ENCODE measurements around the gene QKI. TPM values are rescaled to one million over a fixed set of nuclear protein-coding genes. Genes with fewer than 3 reads are reported as not detected.

The QKI gene
- total RNA-seq, 2 donors from 2014 or later = 116 to 138 TPM

DNA sequence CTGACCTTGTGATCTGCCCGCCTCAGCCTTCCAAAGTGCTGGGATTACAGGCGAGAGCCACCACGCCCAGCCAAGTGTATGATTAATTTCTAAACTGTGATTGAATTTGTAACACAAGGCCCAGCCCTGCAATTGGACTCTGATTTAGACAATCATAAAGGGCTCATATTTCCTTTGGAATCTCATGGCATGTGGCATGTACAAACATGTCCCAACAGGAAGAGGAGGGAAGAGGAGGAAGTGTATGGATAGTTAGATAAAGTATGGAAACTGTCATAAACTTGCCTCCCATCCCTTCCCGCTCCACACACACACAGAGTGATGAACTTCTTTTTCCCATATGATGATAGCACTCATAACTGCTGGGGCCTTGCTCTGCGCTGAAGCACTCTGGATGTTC is 27.2 kb upstream of the QKI start:
- intact Hi-C loops (cut with DNase I) = no loop called here
- DNase-seq (ENCODE audit: low spot score) = no peak

DNA sequence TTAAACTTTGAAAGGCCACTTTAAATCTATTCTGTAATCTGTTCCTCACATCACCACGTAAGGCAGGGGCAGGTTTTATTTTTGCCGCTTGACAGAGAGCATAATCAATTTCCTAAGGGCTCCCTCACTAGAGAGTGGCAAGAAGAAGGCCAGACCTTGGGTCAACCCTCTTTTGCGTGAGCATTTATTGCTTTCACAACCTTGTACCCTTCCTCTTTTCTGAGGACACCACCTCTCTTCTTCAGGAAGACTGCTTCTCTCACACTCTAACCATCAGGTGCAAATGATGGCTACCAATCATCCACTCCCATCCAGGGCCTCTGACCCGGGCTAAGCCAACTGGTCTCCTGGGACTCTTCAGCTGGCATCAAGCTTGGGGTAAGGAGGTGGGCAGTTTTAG is 25.2 kb upstream of the QKI start:
- intact Hi-C loops (cut with DNase I) = no loop called here
- DNase-seq (ENCODE audit: low spot score) = no peak

DNA sequence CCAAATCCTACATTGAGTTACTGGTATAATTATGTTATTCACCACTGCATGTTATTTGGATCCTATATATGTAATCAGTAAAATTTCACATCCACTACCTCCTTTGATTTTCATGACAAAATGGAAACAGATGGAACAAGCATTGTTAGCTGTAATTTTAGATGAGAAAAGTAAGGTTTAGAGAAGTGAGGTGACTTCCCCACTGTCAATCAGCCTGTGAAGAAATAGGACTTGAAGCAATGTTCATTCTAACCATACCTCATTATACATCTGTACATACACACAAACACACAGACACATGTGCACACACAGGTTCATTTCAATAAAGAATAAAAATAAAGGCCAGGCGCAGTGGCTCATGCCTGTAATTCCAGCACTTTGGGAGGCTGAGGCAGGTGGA is 23.7 kb upstream of the QKI start:
- intact Hi-C loops (cut with DNase I) = loop anchor here in 1 of 2 donors (10.0 kb wide), 1 partner anchor 206 kb away; no protein-coding TSS in a partner anchor
- DNase-seq (ENCODE audit: low spot score) = no peak

DNA sequence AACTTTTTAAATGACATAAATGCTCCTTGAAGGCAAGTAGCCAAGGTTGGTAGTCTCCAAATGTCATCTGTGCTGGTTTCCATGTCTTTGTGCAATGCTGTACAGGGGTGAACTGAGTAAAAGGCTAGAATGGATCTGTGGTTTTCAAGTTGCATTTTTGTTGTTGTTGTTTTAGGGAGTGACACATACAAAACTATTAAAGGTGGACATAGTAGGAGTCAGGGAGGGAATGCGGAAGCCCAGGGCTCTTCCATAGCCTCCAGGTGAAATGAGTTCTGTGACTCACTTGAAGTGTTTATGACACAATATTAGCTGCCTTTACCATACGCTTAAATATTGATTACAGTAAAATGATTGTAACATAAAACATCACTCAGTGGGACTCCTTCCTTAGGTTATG is 22.5 kb upstream of the QKI start:
- no peak for DNase-seq (ENCODE audit: low spot score)
- intact Hi-C loops (cut with DNase I) = loop anchor here in 1 of 2 donors (10.0 kb wide), 1 partner anchor 207 kb away; no protein-coding TSS in a partner anchor

DNA sequence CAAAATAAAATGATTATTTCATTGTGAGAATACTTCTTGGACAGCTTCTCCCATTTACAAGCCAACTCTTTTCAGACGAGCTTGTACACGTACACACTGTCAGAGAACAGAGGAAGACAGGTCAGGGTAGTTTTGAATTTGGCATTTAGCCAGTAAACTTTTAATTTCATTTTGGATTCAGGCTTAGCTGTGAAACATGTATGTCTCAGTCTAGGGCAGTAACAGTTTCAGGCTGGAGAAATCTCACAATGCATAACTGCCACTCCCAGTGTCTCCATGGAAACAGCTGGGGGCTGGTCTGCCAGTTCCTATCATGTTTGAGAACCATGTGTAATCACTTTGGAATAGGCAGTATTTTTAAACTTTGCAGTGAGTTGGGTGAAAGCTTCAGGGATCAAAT is 22.0 kb upstream of the QKI start:
- no peak for DNase-seq (ENCODE audit: low spot score)
- intact Hi-C loops (cut with DNase I) = loop anchor here in 1 of 2 donors (10.0 kb wide), 1 partner anchor 208 kb away; no protein-coding TSS in a partner anchor

DNA sequence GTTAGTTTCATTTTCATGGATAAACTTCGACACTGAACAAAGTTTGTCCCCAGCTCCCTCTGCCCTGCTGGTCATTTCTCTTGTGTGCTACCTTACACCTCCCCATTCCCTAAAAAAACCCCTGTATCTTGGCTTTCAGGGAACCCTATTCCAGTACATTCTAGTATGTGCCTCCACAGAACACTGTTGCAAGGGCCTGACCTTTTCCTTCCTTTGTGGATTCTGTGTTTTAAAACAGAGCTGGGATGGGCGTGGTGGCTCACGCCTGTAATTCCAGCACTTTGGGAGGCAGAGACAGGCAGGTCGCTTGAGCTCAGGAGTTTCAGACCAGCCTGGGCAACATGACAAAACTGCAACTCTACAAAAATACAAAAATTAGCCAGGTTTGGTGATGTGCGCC is 20.6 kb upstream of the QKI start:
- no peak for DNase-seq (ENCODE audit: low spot score)
- intact Hi-C loops (cut with DNase I) = loop anchor here in 1 of 2 donors (10.0 kb wide), 1 partner anchor 209 kb away; no protein-coding TSS in a partner anchor

DNA sequence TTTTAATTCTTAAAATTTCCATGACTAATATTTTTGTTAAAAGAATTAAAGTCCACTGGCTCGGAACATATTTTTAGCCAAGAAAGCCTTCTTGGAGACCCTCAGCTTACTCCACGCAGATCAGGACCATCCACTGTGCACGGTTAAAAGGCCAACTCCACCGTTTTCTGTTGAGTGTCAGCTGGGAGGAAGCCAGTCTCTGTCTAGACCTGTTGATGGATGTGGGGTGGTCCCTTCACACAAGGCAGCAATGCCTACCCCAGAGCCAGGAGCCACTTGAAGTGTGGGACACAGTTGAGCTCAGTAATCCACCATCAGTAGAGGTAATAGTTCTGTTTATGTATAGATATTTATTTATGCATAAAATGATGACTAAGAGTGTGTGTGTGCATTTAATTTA is 19.9 kb upstream of the QKI start:
- intact Hi-C loops (cut with DNase I) = loop anchor here in 1 of 2 donors (10.0 kb wide), 1 partner anchor 210 kb away; no protein-coding TSS in a partner anchor
- DNase-seq (ENCODE audit: low spot score) = no peak

DNA sequence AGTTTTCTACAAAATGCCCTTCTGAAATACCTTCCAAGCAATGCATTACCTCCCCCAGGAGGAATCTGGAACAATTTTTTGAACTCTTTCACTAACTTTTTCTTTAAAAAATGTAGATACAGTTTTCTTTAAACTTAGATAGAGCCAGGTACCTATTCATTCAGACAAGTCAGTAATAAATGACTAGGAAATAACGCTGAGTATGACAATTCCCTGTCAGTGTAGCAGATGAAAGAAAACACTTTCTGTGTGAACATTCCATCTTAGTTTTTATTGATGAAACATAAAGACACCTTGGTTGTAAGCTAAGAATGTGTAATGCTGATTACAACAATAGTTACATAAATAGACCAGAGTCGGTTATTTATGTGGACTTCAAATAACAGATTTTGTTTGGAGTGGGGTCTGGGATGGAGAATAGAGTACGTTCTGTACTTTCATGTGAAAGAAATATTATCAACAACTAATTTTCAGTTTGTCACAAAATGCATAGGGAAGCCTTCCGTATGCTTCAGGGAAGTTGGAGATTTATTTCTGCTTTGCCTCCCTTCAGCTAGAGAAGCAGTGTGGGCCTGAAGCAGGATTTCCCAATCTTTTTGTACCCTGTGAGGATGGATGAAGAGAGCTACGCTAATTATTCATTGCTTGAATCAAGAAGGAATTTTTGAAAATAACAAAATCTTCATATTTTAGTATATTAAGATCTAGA is 19.2 kb upstream of the QKI start:
- no peak for DNase-seq (ENCODE audit: low spot score)
- intact Hi-C loops (cut with DNase I) = loop anchor here in 1 of 2 donors (10.0 kb wide), 1 partner anchor 210 kb away; no protein-coding TSS in a partner anchor

DNA sequence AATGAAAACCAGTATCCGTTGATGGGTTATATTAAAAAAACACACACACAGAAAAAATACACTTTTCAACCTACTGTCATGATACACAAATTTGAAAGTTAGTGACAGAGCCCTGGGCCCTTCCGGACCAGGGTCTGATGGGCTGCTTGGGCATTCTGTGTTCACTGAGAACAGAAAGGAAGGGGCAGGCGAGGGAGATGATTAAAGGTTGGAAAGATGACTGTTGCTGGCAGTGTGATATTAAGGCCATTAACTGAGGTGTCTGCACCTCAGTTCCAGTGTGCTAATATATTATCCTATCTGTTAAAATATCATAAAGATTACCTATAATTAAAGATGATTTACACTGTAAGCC is 18.7 kb upstream of the QKI start:
- intact Hi-C loops (cut with DNase I) = loop anchor here in 1 of 2 donors (10.0 kb wide), 1 partner anchor 211 kb away; no protein-coding TSS in a partner anchor
- no peak for DNase-seq (ENCODE audit: low spot score)

DNA sequence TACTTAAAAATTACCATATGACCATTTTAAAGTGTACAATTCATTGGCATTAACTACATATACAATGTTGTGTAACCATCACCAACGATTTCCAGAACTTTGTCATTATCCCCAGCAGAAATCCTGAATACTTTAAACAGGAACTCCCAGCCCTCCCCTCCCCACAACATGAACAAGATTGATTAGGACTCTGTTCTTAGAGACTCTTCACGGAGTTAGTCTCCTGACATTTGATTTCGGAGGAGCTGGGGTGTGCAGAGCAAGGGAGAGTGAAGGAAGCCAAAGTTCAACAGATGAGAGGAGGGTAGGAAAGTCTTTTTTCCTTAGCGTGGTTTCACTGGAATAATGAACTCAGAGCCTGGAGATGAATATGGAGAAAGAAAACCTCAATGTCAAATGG is 17.2 kb upstream of the QKI start:
- intact Hi-C loops (cut with DNase I) = loop anchor here in 1 of 2 donors (10.0 kb wide), 1 partner anchor 213 kb away; no protein-coding TSS in a partner anchor
- DNase-seq (ENCODE audit: low spot score) = no peak

DNA sequence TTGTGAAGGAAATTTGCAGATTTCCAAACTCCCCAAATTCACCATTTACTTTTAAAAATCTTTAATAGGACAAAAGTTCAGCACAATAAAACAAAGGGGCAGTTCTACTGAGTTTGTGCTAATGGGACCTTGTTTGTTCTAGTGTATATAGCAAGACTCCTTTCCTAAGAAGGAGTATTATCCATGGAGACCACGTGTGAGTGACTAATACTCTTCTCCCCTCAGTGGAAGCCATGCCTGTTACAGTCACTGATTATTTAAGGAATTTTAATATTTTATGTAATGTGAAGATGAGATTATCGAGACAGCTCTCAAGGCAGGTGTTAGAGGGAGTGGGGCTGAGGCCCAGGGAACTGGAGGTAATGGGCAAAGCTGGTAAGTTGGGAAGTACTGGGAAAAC is 16.4 kb upstream of the QKI start:
- intact Hi-C loops (cut with DNase I) = loop anchor here in 1 of 2 donors (10.0 kb wide), 1 partner anchor 213 kb away; no protein-coding TSS in a partner anchor
- no peak for DNase-seq (ENCODE audit: low spot score)

DNA sequence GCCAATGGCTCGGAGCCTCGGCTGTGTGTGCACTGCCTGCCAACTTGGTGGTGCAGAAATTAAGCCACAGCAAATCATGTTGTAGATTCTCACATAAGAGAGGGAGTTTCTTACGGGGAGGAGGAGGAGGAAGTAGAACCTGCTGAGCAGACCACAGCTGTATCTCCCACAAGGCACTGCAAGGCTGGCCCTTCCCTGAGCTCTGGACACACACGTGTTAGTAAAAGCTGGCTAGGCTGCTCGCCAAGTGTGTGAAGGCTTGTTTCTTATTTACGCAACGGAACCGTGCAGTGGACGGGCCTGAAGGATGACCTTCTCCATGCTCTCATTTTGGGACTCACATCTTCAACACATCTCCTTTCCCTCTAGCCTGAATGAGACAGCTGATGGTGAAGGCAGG is 15.7 kb upstream of the QKI start:
- peak; percentile 88 for DNase-seq (ENCODE audit: low spot score)

DNA sequence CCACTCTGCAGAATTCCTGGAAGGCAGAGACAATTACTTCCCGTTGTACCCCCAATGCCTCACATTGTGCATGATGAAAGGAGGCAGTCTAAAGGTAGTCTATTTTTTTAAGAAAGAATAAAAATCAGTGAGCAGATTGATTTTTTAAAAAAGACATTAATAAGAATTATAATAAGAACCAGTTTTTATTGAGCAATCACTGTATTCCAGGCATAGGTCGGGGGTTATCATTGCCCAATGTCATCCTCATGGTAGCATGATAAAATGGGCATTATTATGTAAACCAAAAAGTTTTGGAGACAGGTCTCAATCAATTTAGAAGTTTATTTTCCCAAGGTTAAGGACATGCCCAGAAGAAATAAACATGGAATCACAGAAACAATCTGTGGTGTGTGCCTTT is 14.0 kb upstream of the QKI start:
- DNase-seq (ENCODE audit: low spot score) = no peak
- intact Hi-C loops (cut with DNase I) = no loop called here

More for the DNA sequence above, 15.7 kb upstream of the QKI start:
- intact Hi-C loops (cut with DNase I) = loop anchor here in 1 of 2 donors (10.0 kb wide), 1 partner anchor 214 kb away; no protein-coding TSS in a partner anchor

DNA sequence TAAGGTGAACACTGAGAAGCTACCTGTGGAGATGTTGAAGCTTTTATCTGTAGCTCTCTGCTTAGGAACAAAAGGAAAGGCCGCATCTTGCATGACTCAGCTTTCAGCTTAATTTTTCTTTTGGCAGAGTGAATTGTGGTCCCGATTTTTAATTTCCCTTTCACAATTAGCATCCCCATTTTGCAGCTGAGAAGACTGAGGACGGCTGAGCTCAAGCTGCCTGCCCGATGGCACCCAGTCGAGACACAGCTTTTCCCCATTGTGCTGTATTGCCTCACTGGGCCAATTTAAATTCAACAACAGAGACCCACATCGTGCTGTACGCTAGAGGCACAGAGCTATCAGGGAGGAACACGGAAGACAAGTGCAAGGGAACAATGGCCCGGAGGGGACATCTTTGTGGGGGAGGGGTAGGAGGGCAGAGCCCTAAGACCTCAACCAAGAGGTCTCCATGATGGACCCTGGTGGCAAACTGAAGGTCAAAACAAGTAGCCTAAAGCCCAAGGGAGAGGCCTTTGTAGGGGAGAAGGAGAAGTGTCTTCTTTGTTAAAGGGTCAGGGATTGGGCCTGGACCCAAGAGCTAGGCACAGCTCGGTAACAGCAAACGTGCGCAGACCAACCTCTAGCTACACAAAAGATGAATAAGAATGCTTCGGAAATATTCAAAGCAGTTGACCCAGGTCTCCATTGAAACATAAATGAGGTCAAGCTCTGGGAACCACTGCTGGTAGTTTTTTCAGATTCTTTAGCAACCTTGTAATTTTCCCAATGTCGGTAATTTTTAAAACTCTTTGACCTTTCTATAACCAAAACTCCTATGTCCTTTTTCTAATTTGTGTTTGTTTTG is 13.3 kb upstream of the QKI start:
- intact Hi-C loops (cut with DNase I) = no loop called here
- no peak for DNase-seq (ENCODE audit: low spot score)

DNA sequence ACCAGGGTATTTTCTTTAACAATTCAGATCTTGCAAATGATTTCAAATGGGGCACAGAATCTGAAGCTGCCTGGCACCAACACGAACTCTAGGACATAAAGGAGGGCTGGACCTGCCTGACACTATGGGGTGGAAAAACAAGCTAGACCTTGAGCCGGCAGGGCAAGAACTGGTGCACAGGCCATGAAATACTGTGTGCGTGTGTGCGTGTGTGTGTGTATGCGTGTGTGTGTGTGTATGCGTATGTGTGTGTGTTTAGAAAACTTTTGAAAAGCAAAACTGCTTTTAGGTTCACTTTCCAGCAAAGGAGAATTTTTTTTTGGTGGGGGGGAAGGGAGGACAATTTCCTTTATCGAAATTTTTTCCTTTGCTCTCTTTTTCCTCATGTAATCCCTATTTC is 11.9 kb upstream of the QKI start:
- no peak for DNase-seq (ENCODE audit: low spot score)
- intact Hi-C loops (cut with DNase I) = no loop called here

DNA sequence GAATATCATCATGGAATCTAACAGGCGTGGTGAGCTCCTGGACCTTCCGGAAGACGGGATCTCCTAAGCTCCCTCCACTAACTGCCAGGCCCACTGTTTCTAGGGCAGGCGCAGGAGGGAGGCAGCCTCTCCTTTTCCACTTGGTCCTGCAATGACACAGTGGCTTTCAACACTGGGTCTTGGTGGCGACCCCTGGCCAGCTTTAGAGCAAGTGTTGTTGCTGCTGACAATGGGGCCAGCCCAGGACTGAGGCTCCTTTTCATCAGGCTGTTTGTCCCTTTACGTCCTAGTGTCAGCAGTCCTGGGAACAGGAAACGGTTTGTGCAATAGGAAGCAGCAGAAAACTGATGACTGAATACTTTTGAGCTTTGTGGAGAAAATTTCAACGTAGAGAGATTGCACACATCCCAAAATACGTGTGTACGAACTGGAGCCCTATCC is 9.7 kb upstream of the QKI start:
- DNase-seq (ENCODE audit: low spot score) = no peak
- intact Hi-C loops (cut with DNase I) = no loop called here

DNA sequence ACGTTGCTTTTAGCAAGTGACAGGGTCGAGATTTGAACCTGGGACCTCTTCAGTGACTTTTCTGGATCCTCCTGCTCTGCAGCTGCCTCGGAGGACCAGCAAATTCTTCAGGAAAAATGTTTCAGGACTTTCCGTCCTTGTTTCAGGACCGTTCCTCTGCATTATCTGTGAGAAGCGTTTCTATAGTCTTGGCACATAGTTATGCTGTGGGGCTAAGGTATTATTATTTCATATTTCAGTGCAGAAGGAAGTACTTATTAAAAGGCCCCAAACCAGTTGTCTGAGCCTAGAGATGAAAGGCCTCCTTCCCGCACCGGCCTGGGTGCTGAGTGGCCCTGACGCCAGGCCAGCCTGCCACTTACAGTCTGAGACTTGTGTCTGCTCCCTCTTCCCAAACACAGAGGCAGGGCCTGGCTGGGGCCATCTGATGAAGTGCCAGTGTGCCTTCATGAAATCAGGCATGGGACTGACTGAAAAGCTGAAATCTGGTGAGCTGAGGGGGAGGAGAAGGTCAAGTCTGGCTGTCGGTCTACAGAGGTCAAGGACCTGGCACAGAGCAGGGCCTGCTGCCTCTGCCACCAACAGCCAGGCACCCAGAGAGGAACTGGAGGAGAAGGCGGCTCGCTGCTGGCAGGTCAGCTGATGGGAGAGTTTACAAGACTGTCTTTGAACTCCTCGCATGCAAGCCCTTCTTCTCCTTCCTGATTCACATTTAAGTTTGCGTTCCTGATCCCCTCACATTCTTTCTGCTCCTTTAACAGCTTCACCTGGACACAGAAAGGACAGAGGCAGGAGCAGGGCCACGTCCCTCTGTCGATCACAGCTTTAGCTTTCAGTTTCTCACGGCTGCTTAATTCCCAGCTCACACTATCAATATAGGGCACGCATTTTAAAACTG is 8.9 kb upstream of the QKI start:
- intact Hi-C loops (cut with DNase I) = no loop called here

DNA sequence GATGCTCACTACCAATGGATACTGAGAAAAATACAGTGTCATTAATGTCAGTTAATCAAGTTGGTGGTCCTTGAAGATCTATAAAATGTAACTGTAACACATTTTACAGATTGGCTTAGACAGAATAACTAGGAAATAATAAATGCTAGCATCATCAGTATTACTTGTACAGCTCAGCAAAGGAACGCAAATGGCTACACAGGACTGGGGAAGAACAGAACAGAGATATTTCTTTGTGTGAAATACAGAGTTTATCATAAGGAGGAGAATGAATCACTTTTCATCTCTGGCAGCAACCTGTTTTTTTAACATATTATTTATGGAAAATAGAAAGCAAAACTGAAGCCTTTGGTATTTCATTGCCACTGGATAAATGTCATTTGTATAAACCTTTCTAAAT is 8.2 kb upstream of the QKI start:
- intact Hi-C loops (cut with DNase I) = no loop called here
- DNase-seq (ENCODE audit: low spot score) = no peak

More for the DNA sequence above, 8.9 kb upstream of the QKI start:
- DNase-seq (ENCODE audit: low spot score) = peak; percentile 89

DNA sequence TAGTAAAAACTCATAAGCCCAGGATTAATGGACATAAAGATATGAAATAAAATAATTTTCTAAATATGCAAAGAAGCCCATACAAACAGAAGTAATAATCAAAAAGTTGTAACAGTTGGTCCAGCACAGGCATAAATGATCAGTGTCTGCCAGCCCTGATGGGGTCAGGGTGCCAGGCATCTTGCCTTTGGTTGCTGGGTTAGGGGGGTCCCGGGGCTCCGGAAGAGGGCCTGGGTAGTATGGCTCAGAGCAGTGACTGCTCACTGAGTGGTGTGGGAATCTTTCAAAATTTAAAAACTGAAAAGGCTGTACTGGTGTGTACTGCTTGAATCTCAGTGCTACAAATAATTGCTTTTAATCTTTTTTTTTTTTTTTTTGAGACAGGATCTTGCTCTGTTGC is 7.7 kb upstream of the QKI start:
- no peak for DNase-seq (ENCODE audit: low spot score)
- intact Hi-C loops (cut with DNase I) = no loop called here

Measured in posterior vena cava (tissue), 2 donors.